Inferior parietal cortex (tissue), 1 donor: ENCODE data around the gene CXCL8.
"Not testable (repeated sequence)": the region's sequence is repeated elsewhere in the genome, so short reads cannot be mapped to it uniquely, and the experiment has no call there.

ENCODE experiments used
- DNase-seq: peaks from one replicate; pipeline ENCODE4 v3.0.0-alpha.2; 2016; ENCODE audit errors: extremely low spot score

Gene CXCL8

DNA sequence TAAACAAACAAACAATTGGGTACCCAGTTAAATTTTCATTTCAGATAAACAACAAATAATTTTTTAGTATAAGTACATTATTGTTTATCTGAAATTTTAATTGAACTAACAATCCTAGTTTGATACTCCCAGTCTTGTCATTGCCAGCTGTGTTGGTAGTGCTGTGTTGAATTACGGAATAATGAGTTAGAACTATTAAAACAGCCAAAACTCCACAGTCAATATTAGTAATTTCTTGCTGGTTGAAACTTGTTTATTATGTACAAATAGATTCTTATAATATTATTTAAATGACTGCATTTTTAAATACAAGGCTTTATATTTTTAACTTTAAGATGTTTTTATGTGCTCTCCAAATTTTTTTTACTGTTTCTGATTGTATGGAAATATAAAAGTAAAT lies 2.9 kb downstream of the CXCL8 start:
- DNase-seq: no peak

GRCh38 chr4:73743795-73744194 lies 3.4 kb downstream of the CXCL8 start:
- no peak for DNase-seq

DNA sequence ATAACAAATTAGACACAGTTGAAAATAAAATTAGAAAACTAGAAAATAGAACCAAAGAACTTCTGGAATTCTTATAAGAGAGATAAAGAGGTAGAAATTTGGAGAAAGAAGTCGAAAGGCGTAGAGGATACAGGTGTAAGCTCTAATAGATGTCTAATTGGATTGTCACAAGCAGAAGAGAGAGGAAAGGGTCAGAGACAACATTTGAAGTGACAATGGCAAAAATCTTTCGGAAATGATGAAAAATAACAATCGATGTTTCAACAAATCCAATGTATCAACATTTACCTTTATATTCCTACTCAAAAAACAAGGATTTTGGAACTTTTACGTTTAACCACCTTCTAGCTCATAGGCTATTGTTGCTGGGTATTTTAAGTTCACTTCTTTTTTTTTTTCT lies 3.8 kb downstream of the CXCL8 start:
- DNase-seq: no peak

- no peak for DNase-seq
Measured at GRCh38 chr4:73750730-73751129, 10.4 kb downstream of the CXCL8 start.

DNA sequence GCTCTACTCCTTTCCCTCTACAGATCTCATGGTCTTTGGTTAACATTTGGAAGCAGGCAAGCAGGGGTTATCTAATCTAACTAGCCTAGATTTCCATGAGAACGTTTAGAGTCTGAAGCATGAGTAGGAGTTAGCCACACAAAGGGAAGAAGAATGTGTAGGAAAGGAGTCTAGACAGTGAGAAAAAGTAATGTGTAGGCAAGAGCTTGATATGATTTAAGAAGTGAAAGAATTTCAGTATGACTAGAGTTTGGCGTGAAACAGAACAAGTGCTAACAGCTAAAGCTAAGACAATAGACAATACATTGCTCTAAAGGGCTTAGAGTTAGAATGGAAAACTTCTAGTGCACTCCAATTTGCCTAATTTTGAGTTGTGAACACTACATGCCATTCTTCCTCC lies 10.8 kb downstream of the CXCL8 start:
- DNase-seq: peak; percentile 3

DNA sequence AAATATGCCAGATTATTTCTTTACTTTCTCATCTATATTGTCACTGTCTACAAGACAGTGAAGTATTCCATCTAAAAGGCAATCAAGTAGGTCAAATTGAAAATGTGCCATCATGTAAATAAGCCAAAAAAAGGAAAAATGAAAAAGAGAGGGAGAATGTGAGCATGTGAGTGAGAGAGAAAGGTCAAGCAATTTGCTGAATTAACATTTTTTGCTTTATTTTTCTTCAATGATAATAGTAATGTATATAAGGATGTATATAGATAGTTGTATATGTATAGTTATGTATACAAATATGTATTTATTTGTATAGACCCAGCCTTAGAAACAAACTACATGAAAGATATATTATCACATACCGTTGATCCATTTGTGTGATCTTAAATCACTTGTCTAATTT lies 11.5 kb downstream of the CXCL8 start:
- DNase-seq: no peak

- no peak for DNase-seq
Measured at GRCh38 chr4:73752424-73752823, 12.1 kb downstream of the CXCL8 start.

- no peak for DNase-seq
Measured at GRCh38 chr4:73753215-73753614, 12.8 kb downstream of the CXCL8 start.

DNA sequence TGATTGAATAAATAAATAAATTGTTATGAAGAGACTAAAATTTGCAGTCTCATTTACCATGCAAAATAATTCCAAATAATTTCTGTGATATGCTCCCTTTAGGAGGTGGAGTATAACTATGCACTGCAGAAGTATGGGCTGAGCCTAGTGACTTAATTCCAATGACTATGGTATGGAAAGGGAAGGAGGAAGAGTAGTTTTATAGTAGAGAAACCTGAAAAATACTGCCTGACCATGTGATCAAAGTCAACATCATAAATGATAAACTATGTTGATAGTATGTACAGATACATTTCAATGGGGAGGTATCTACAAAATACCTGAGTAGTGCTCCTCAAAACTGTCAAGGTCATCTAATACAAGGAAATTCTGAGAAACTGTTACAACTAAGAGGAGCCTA lies 14.6 kb downstream of the CXCL8 start:
- DNase-seq: no peak

- DNase-seq: no peak
Measured at GRCh38 chr4:73759357-73759756, 19.0 kb downstream of the CXCL8 start.

DNA sequence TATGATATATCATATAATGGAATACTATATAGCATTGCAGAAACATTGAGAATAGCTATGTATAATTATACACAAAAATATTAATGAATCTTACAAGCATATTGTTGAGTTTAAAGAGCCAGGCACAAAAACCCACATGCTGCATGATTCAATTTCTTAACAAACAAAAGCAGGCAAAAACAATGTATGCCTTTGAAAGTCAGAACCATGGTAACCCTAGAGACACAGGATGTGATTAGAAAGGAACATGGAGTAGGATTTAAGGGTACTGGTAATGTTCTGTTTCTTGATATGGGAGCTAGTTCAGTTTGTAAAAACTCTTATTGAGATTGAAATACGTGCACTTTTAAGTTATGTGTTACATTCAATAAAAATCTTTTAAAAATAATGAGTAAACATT lies 21.5 kb downstream of the CXCL8 start:
- no peak for DNase-seq

GRCh38 chr4:73762409-73762808 lies 22.0 kb downstream of the CXCL8 start:
- DNase-seq: no peak

- DNase-seq: no peak
Measured at GRCh38 chr4:73763877-73764276, 23.5 kb downstream of the CXCL8 start.

GRCh38 chr4:73764513-73764912 lies 24.1 kb downstream of the CXCL8 start:
- DNase-seq: no peak

GRCh38 chr4:73765296-73765695 lies 24.9 kb downstream of the CXCL8 start:
- no peak for DNase-seq

- DNase-seq: no peak
Measured at GRCh38 chr4:73770917-73771316, 30.5 kb downstream of the CXCL8 start.

GRCh38 chr4:73772363-73772762 lies 32.0 kb downstream of the CXCL8 start:
- DNase-seq: no peak

- not testable (repeated sequence) for DNase-seq
Measured at GRCh38 chr4:73774406-73774805, 34.0 kb downstream of the CXCL8 start.

GRCh38 chr4:73776321-73776729 lies 36.0 kb downstream of the CXCL8 start:
- peak; percentile 15 for DNase-seq

- no peak for DNase-seq
Measured at GRCh38 chr4:73777612-73778011, 37.2 kb downstream of the CXCL8 start.

DNA sequence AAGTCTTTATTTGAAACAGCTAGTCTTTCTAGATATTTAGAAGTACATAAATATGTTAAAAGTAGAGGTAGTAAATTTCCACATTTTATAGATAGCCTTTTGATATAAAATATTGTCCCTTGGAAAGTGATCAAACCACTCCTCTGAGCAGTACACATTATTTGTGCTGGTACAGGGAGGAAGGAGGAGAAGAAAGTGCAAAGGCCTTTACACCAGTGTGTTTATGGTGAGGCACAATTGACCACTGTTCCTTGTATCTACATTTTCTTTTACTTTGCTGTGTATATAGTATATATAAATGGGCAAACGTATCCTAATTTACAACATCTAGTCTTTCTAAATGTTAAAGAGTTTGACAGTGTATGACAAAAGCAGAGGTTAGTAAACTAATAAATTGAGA lies 39.9 kb downstream of the CXCL8 start:
- no peak for DNase-seq

DNA sequence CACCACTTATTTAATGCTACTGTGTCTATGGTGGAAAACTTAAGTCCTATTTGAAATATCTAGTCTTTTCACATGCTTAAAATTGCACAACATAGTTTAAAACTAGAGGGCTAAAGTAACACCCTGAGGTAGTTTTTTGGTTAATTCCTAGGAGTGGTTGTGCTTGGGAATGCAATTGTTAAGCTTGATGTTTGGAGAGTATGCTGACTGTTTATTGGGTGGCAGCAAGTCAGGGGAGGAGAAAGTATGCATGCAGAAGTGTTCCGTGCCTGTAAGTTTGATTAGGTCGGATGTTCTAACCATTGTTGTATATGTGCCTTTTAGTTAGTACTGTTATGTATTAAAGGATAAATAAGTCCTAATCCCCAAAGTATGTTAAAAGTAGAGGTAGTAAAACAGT lies 40.5 kb downstream of the CXCL8 start:
- DNase-seq: no peak

GRCh38 chr4:73788411-73788810 lies 48.0 kb downstream of the CXCL8 start:
- DNase-seq: no peak
